Epidermal melanocyte (primary cell): ENCODE data around the gene NOL7.

ENCODE experiments used
- DNase-seq: peaks from one replicate; pipeline ENCODE4 v3.0.0; 2011; ENCODE audit warnings: low spot score; ENCODE audit not compliant: insufficient read length

NOL7 gene

GRCh38 chr6:13653296-13653695 is 38.2 kb downstream of the NOL7 start:
- DNase-seq: no peak

GRCh38 chr6:13654496-13654895 is 39.4 kb downstream of the NOL7 start:
- no peak for DNase-seq

- no peak for DNase-seq
These were observed 40.6 kb downstream of the NOL7 start for GRCh38 chr6:13655700-13656099.

- DNase-seq: no peak
These were observed 45.1 kb downstream of the NOL7 start for GRCh38 chr6:13660273-13660672.

- DNase-seq: no peak
These were observed 45.8 kb downstream of the NOL7 start for GRCh38 chr6:13660893-13661292.

- DNase-seq: no peak
These were observed 46.5 kb downstream of the NOL7 start for GRCh38 chr6:13661647-13662046.

- no peak for DNase-seq
These were observed 47.7 kb downstream of the NOL7 start for GRCh38 chr6:13662651-13663334.

GRCh38 chr6:13663986-13664385 is 48.9 kb downstream of the NOL7 start:
- DNase-seq: no peak

GRCh38 chr6:13664703-13665352 is 49.7 kb downstream of the NOL7 start:
- DNase-seq: no peak

- no peak for DNase-seq
These were observed 51.3 kb downstream of the NOL7 start for GRCh38 chr6:13666194-13667105.

- DNase-seq: no peak
These were observed 52.5 kb downstream of the NOL7 start for GRCh38 chr6:13667655-13668054.

- DNase-seq: no peak
These were observed 53.3 kb downstream of the NOL7 start for GRCh38 chr6:13668291-13668928.

GRCh38 chr6:13669476-13669875 is 54.3 kb downstream of the NOL7 start:
- DNase-seq: no peak
